HG02840 (cell line): ENCODE data around the gene DHTKD1.
"Not testable (repeated sequence)": the region's sequence is repeated elsewhere in the genome, so short reads cannot be mapped to it uniquely, and the experiment has no call there.

Source experiments
- ATAC-seq: cut with Tn5 transposase; IDR thresholded peaks from one replicate; pipeline ENCODE4 v1.9.1; 2021; ENCODE audit warnings: mild to moderate bottlenecking, moderate library complexity, moderate number of reproducible peaks; ENCODE audit not compliant: unreplicated experiment, low FRiP score

Gene DHTKD1

DNA sequence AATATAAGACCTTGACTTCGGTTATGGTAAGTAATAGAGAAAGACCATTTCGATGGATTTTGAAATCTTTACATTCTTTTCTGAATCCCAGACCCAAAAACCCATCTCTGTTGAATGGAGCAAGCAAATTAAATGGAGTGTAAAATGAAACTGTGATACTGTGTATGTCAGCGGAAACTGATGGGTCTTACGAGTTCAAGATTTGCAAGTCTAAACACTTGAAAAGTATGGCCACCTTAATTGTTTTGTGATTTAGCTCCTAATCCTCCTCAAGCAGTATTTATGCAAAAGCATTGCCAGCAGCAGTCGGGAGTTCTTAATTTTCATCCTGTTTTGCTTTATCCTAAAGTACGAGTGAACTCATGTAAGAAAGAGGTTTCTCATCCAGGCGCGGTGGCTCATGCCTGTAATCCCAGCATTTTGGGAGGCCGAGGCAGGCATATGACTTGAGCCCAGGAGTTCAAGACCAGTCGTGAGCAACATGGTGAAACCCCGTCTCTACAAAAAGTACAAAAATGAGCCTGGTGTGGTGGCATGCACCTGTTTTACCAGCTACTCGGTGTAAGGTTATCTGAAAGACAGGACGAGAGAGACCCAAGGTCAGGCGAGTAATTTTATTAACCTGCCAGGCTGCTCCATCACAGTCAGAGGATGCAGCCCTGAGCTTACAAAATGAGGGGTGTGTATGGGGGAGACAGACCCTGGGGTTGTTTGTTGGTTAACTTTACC, 5.8 kb upstream of the DHTKD1 start:
- no peak for ATAC-seq

GRCh38 chr10:12063483-12063818, 5.3 kb upstream of the DHTKD1 start:
- no peak for ATAC-seq

DNA sequence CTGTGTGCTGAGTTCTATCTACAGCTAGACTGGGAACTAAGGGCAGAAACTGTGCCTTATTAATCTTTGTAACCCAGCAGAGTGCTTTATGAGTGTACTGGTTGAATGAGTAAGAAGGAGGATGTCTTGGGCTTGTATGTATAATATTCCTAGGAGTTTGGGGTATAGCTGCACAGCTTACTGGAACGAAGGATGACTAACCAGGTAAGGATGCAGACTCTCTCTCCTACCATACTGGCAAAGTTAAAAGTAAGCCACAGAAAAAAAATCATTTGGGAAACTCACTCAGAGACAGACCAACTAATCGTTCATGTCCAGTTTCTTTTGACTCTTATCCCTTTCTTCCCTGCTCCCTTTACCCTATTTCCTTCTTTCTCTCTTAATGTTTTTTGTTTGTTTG, 1.4 kb upstream of the DHTKD1 start:
- no peak for ATAC-seq

DNA sequence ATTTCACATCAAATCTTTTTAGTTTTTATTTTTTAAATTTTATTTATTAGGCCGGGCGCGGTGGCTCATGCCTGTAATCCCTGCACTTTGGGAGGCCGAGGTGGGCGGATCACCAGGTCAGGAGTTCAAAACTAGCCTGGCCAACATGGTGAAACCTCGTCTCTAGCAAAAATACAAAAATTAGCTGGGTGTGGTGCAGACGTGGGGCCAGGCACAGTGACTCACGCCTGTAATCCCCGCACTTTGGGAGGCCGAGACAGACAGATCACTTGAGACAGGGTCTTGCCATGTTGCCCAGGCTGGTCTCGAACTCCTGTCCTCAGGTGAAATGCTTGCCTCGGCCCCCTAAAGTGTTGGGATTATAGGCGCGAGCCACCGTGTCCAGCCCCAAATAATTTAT, 2.7 kb downstream of the DHTKD1 start:
- not testable (repeated sequence) for ATAC-seq

DNA sequence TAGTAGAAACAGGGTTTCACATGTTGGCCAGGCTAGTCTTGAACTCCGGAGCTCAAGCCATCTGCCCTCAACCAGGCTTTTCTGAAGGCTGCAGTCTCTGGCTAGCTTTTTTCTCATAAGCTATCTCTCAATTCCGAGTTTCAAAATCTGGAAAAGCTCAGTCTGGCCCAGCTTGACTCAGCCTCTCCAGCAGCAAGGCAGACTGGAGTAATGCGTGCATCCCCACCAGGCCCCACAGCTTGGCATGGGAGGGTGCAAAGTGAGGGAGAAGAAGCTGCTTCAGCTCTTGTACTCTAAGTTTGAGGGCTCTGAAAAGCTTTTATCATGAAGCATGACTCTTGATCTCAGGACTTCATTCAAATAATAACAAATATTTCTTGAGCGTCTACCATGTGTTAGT, 4.8 kb downstream of the DHTKD1 start:
- ATAC-seq: no peak

GRCh38 chr10:12077580-12078180, 8.9 kb downstream of the DHTKD1 start:
- ATAC-seq: no peak

DNA sequence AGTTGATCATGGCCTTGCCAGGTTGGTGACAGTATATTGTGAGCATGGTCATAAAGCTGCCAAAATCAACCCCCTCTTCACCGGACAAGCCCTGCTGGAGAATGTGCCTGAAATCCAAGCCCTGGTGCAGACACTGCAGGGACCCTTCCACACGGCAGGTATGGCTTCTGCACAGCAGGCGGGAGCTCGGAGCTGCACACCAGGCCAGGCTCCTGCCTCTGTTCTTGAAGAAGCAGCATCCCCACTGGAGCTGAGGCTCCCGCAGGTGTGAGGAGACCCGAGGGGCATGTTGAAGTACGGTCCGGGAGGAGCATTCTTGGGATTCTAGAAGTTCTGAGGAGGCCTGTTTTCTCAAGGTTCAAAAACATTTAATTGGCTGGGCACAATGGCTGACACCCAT, 12.7 kb downstream of the DHTKD1 start:
- ATAC-seq: no peak

DNA sequence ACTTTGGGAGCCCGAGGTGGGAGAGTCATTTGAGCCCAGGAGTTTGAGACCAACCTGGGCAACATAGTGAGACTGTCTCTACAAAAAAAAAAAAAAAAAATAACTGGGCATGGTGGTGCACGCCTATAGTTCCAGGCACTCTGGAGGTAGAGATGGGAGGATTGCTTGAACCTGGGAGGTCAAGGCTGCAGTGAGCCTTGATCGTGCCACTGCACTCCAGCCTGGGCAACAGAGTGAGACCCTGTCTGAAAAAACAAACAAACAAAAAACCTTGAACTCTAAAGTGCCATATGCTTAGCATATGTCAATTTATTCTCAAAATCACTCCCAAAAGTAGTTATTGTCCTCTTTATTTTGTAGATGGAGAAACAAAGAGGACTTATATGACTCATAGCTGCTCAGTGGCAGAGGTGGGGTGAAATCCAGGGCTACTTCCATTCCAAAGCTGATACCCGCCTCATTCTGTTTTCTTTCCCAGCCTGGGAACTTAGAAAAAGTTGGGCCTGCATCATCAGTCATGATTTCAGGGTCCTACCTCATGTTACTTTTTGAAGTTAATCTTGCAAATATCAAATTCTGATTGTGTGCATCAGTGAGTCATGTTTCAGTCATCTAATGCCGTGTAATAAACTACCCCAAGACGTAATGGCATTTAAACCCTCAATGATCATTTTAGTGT, 13.3 kb downstream of the DHTKD1 start:
- no peak for ATAC-seq

DNA sequence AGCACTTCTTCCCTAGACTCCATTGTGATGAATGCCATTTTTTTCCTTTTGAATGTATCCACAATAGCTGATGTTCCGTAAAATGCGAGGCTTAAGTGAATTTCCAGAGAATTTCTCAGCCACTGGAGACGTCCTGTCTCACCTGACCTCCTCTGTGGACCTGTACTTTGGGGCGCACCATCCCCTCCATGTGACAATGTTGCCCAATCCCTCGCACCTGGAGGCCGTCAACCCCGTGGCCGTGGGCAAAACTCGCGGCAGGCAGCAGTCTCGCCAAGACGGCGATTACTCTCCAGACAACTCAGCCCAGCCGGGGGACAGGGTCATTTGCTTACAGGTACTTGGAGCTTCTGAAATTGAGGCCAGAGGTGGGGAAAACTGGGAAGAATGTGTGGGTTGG, 20.2 kb downstream of the DHTKD1 start:
- ATAC-seq: no peak

DNA sequence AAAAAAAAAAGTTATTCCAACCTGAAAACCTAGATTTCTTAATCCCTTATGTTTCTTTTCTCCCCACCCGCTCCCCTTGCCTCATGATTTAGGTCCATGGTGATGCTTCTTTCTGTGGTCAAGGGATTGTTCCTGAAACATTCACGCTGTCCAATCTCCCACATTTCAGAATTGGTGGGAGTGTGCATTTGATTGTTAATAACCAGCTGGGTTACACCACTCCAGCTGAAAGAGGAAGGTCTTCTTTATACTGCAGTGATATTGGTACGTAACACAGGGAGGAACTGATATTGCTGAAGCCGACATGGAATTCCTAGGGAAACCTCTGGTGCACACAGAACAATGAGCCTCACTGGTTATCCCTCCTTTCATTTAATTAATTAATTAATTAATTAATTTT, 22.7 kb downstream of the DHTKD1 start:
- ATAC-seq: no peak

- not testable (repeated sequence) for ATAC-seq
These were observed 28.6 kb downstream of the DHTKD1 start for GRCh38 chr10:12097361-12097760.

DNA sequence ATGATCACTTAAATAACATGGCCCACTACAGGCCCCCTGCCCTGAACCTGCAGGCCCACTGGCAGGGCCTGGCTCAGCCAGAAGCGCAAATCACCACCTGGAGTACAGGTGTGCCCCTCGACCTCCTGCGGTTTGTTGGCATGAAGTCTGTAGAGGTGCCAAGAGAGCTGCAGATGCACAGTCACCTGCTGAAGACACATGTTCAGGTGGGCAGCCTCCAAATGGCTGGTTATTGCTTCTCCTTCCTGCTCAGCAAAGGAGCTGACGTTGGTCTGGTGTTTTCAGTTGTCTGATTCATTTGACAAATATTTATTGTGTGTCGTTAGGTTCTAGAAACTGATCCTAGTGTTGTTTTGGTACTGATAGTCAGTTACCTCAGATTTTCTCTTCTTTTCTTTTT, 29.0 kb downstream of the DHTKD1 start:
- no peak for ATAC-seq

- no peak for ATAC-seq
These were observed 30.2 kb downstream of the DHTKD1 start for GRCh38 chr10:12098966-12099365.

DNA sequence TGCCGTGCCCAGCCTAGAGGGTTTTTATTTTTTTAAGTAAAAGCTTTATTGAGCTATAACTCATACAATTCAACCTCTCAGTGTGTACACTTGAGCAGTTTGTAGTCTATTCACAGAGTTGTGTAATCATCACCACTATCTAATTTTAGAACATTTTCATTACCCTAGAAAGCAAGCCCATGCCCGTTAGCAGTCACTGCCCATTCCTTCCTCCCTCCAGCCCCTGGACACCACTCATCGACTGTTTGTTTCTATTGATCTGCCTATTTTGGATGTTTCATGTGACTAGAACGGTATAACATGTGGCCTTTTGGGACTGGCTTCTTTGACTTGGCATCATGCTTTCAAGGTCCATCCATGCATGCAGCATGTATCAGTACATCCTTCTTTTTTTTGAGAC, 35.0 kb downstream of the DHTKD1 start:
- no peak for ATAC-seq

DNA sequence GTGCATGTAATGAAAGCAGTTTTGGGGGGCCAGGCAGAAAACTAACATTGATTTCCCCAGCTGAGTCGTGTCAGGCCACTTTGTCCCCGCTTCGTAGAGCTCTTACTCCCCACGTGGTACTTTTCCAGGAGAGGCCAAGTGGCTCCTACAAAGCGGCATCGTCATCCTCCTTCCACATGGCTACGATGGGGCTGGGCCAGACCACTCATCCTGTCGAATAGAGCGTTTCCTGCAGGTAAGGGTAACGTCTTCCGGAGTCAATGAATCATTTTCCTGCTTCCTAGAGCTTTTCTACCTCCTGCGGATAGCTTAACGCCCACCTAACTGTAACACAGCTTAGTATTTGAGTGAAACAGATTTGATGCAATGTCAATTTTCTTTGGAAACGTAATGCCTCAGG, 39.0 kb downstream of the DHTKD1 start:
- ATAC-seq: no peak

GRCh38 chr10:12109286-12109685, 40.5 kb downstream of the DHTKD1 start:
- ATAC-seq: no peak

DNA sequence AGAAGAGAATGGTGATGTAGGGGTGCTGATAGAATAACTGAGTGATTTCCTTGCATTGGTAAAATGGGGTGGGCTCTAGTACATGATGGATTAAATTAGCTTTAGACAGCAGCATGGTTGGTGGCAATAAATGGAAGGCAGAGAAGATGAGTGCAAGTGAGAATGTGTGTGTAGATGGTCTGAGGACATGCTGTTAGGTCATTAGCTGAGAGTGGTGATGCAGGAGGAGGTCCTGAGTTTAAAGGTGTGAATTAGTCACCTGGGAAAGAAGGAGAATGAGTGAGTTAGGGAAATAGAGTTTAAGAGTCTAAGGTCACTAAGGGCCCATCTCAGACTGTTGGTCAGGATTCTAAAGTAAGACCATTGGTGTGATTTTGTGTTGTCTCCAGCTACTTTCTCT, 42.8 kb downstream of the DHTKD1 start:
- ATAC-seq: no peak

DNA sequence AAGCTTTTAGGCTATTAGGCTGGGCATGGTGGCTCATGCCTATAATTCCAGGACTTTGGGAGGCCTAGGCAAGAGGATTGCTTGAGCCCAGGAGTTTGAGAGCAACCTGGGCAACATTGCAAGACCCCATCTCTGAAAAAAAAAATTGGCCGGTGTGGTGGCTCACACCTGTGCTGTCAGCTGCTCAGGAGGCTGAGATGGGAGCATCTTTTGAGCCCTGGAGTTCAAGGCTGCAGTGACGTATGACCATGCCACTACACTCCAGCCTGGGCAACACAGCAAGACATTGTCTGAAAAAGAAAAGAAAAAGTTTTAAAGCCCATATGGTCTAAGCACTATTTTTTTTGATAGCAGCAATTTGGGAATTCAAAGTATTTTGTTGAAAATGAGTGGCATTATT, 44.9 kb downstream of the DHTKD1 start:
- ATAC-seq: no peak

- ATAC-seq: no peak
These were observed 52.9 kb downstream of the DHTKD1 start for GRCh38 chr10:12121673-12122072.

- peak; percentile 81 for ATAC-seq
These were observed 60.7 kb downstream of the DHTKD1 start, which contains the start of gene SEC61A2 for GRCh38 chr10:12129222-12130111. Gene SEC61A2 (plus strand): TSS chr10:12129677. CDS start chr10:12129788, 111 bp downstream.
